ENCODE results near the gene ABLIM3. TPM values are rescaled to one million over a fixed set of nuclear protein-coding genes. Genes with fewer than 3 reads are reported as not detected.

ABLIM3 gene
- polyA plus RNA-seq, 1 of the 3 experiments (the other 2 are of a cell fraction): 5.9 TPM

DNA sequence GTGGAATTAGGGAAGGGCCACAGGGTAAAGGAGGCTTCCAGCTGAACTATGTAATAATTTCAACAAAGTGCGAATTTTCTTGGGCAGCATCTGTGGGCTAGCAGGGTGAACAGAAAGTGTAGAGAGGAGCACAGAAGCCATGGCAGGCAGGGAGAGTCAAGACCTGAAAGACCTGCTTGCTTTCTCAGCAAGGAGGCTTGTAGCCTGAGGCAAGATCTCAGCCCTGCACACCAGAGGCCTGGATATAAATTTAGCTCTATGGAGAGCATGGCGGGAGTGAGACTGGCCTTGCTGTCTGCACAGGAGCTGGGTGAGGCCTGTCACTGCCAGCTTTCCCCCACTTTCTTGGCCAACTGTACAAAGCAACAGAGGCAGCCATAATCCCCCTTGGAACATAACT, 46.3 kb upstream of the ABLIM3 start:
- Histone ChIP-seq H2AFZ (ENCODE audit: low read depth) (no peak overlapping the region), H3K36me3 (replicated peaks in 1 of 2; ENCODE audit: control insufficient read depth in 1 of 2, insufficient read depth in 2 of 2, low read length in 1 of 2) (no peaks in the 10 kb centered on the region), H3K4me1 (ENCODE audit: control insufficient read depth in 1 of 2, insufficient read depth in 2 of 2, low read depth in 1 of 2, low read length in 1 of 2) (no peaks in the 10 kb centered on the region), H3K79me2 (ENCODE audit: insufficient read depth) (no peaks in the 10 kb centered on the region), H3K4me3 (ENCODE audit: low read depth in 2 of 2, low read length in 1 of 2) (no peak overlapping the region), H3K9ac (no peak overlapping the region), H3K9me3 (peaks cover 13% of the 10 kb centered on the region), H3K4me2 (no peak overlapping the region), H4K20me1 (ENCODE audit: insufficient read depth) (no peaks in the 10 kb centered on the region), H3K9me2 (no peaks in the 10 kb centered on the region), H3F3A (replicated peaks; ENCODE audit: insufficient read depth) (no peaks in the 10 kb centered on the region), H3K27me3 (ENCODE audit: insufficient read depth) (no peaks in the 10 kb centered on the region), H3K27ac (ENCODE audit: low read depth in 2 of 2, low read length in 1 of 2) (no peak overlapping the region)
- DNase-seq: no peak
- ChIA-PET CTCF (interaction anchor here (1.1 to 2.0 kb wide), 4 partner anchors 20 to 915 kb away, joined by 3 to 12 read pairs (median 3); no protein-coding TSS in a partner anchor), POLR2A (no interaction called here)
- WGBS (ENCODE audit: low lambda C conversion rate): 19% methylated on average over 2 of the region's 2 CpGs
- TF ChIP-seq RFX5 (IDR thresholded peaks at IDR 0.05; ENCODE audit: low read length): no peak
- TF ChIP-seq RAD21 (IDR thresholded peaks at IDR 0.05; ENCODE audit: low read length): no peak
- TF ChIP-seq, protein P1, sequence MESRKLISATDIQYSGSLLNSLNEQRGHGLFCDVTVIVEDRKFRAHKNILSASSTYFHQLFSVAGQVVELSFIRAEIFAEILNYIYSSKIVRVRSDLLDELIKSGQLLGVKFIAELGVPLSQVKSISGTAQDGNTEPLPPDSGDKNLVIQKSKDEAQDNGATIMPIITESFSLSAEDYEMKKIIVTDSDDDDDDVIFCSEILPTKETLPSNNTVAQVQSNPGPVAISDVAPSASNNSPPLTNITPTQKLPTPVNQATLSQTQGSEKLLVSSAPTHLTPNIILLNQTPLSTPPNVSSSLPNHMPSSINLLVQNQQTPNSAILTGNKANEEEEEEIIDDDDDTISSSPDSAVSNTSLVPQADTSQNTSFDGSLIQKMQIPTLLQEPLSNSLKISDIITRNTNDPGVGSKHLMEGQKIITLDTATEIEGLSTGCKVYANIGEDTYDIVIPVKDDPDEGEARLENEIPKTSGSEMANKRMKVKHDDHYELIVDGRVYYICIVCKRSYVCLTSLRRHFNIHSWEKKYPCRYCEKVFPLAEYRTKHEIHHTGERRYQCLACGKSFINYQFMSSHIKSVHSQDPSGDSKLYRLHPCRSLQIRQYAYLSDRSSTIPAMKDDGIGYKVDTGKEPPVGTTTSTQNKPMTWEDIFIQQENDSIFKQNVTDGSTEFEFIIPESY (IDR thresholded peaks at IDR 0.05; ENCODE audit: borderline replicate concordance, low read depth): no peak
- no peak for TF ChIP-seq ELF1 (IDR thresholded peaks at IDR 0.05)
- TF ChIP-seq GATA2 (CRISPR knock-in tag; IDR thresholded peaks at IDR 0.05): no peak
- no peak for TF ChIP-seq SIN3A (IDR thresholded peaks at IDR 0.05; ENCODE audit: borderline replicate concordance, low read depth, low read length)

DNA sequence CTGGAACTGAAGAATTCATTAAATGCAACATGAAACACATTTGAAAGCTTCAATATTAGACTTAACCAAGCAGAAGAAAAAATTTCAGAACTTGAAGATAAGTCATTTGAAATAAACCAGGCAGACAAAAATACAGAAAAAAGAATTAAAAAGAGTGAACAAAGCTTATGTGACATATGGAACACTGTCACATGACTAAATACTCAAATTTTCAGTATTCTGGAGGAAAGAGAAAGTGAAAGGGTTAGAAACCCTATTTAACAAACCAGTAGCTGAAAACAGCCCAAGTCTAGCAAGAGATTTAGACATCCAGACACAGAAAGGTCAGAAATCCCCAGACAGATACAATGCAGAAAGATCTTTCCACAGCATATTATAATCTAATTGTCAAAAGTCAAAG, 41.4 kb upstream of the ABLIM3 start:
- ChIA-PET POLR2A (no interaction called here), CTCF (interaction anchor here (0.8 to 1.7 kb wide), 3 partner anchors 64 to 369 kb away, joined by 3 to 5 read pairs (median 5); no protein-coding TSS in a partner anchor)
- no peak for DNase-seq
- no peaks in the 10 kb centered on the region for H3K36me3 ChIP-seq (replicated peaks in 1 of 2; ENCODE audit: control insufficient read depth in 1 of 2, insufficient read depth in 2 of 2, low read length in 1 of 2)
- no peak overlapping the region for H3K9ac ChIP-seq
- no peaks in the 10 kb centered on the region for H3K4me1 ChIP-seq (ENCODE audit: control insufficient read depth in 1 of 2, insufficient read depth in 2 of 2, low read depth in 1 of 2, low read length in 1 of 2)
- no peak overlapping the region for H3K4me3 ChIP-seq (ENCODE audit: low read depth in 2 of 2, low read length in 1 of 2)
- no peak overlapping the region for H2AFZ ChIP-seq (ENCODE audit: low read depth)
- H3K4me2 ChIP-seq: no peak overlapping the region
- no peaks in the 10 kb centered on the region for H3K9me2 ChIP-seq
- H3K79me2 ChIP-seq (ENCODE audit: insufficient read depth): no peaks in the 10 kb centered on the region
- H4K20me1 ChIP-seq (ENCODE audit: insufficient read depth): no peaks in the 10 kb centered on the region
- TF ChIP-seq YY1 (IDR thresholded peaks at IDR 0.05; ENCODE audit: low read depth) (no peak), CHD2 (IDR thresholded peaks at IDR 0.05; ENCODE audit: low read length, partially characterized antibody) (no peak), JUND (IDR thresholded peaks at IDR 0.05) (no peak), ELF1 (IDR thresholded peaks at IDR 0.05) (no peak), SIN3A (IDR thresholded peaks at IDR 0.05; ENCODE audit: borderline replicate concordance, low read depth, low read length) (no peak), EZH2phosphoT487 (IDR thresholded peaks at IDR 0.05; ENCODE audit: borderline replicate concordance, low read depth) (no peak), RFX5 (IDR thresholded peaks at IDR 0.05; ENCODE audit: low read length) (no peak), FOXJ3 (CRISPR knock-in tag; IDR thresholded peaks at IDR 0.05) (no peak), POLR2AphosphoS5 (IDR thresholded peaks at IDR 0.05; ENCODE audit: low read depth, low read length) (no peak), EP300 (IDR thresholded peaks at IDR 0.05; ENCODE audit: borderline replicate concordance in 1 of 2, low read depth in 1 of 2, low read length in 1 of 2) (no peak), FOSL2 (IDR thresholded peaks at IDR 0.05; ENCODE audit: borderline replicate concordance, low read depth) (no peak), RAD21 (IDR thresholded peaks at IDR 0.05; ENCODE audit: low read length) (no peak), TAF1 (IDR thresholded peaks at IDR 0.05; ENCODE audit: borderline replicate concordance, low read depth, low read length) (no peak), FOXM1 (IDR thresholded peaks at IDR 0.05; ENCODE audit: low read depth) (no peak), GABPA (IDR thresholded peaks at IDR 0.05; ENCODE audit: low read depth) (no peak), MXI1 (IDR thresholded peaks at IDR 0.05; ENCODE audit: low read depth, low read length) (no peak)
- TF ChIP-seq, protein P2, sequence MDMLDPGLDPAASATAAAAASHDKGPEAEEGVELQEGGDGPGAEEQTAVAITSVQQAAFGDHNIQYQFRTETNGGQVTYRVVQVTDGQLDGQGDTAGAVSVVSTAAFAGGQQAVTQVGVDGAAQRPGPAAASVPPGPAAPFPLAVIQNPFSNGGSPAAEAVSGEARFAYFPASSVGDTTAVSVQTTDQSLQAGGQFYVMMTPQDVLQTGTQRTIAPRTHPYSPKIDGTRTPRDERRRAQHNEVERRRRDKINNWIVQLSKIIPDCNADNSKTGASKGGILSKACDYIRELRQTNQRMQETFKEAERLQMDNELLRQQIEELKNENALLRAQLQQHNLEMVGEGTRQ (IDR thresholded peaks at IDR 0.05; ENCODE audit: borderline replicate concordance, low read depth, low read length): no peak
- TF ChIP-seq, protein P3, sequence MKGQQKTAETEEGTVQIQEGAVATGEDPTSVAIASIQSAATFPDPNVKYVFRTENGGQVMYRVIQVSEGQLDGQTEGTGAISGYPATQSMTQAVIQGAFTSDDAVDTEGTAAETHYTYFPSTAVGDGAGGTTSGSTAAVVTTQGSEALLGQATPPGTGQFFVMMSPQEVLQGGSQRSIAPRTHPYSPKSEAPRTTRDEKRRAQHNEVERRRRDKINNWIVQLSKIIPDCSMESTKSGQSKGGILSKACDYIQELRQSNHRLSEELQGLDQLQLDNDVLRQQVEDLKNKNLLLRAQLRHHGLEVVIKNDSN (IDR thresholded peaks at IDR 0.05; ENCODE audit: borderline replicate concordance, low read depth): no peak
- TF ChIP-seq, protein P1 (IDR thresholded peaks at IDR 0.05; ENCODE audit: borderline replicate concordance, low read depth): no peak
- TF ChIP-seq, protein P4, sequence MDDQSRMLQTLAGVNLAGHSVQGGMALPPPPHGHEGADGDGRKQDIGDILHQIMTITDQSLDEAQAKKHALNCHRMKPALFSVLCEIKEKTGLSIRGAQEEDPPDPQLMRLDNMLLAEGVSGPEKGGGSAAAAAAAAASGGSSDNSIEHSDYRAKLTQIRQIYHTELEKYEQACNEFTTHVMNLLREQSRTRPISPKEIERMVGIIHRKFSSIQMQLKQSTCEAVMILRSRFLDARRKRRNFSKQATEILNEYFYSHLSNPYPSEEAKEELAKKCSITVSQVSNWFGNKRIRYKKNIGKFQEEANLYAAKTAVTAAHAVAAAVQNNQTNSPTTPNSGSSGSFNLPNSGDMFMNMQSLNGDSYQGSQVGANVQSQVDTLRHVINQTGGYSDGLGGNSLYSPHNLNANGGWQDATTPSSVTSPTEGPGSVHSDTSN (IDR thresholded peaks at IDR 0.05): no peak
- peaks cover 18% of the 10 kb centered on the region for H3K9me3 ChIP-seq
- no peaks in the 10 kb centered on the region for H3K27me3 ChIP-seq (ENCODE audit: insufficient read depth)
- H3K27ac ChIP-seq (ENCODE audit: low read depth in 2 of 2, low read length in 1 of 2): no peak overlapping the region
- H3F3A ChIP-seq (replicated peaks; ENCODE audit: insufficient read depth): no peaks in the 10 kb centered on the region
